ENCODE measurements around the gene POLA1.

GRCh38 chrX:24651783-24652182, 41.9 kb upstream of the POLA1 start:
- TF ChIP-seq EZH2 (optimal IDR thresholded peaks at IDR 0.05; ENCODE audit: low read depth, low read length), result no peak
- no peak for TF ChIP-seq CTCF (IDR thresholded peaks at IDR 0.05; ENCODE audit: low read length)

Data from MM.1S (cell line).